Measurements from ENCODE around the gene STRN4. TPM values are rescaled to one million over a fixed set of nuclear protein-coding genes. Genes with fewer than 3 reads are reported as not detected.

Gene STRN4
- total RNA-seq, 1 donor from 2014 or later = 69.8 TPM

GRCh38 chr19:46689358-46689757, 56.9 kb downstream of the STRN4 start:
- Mint-ChIP-seq H3K27me3 (ENCODE audit: low read depth) (no peaks in the 10 kb centered on the region), H3K4me3 (ENCODE audit: unreplicated experiment) (no peak overlapping the region), H3K27ac (ENCODE audit: unreplicated experiment) (no peak overlapping the region), H3K9me3 (ENCODE audit: low read depth) (no peaks in the 10 kb centered on the region), H3K4me1 (ENCODE audit: low read depth) (no peaks in the 10 kb centered on the region), H3K36me3 (ENCODE audit: low read depth) (peaks cover 50% of the 10 kb centered on the region)
- no peak for TF ChIP-seq CTCF (IDR thresholded peaks at IDR 0.05)
- no peak for DNase-seq (ENCODE audit: low spot score)

- no peak overlapping the region for H3K4me3 Mint-ChIP-seq (ENCODE audit: unreplicated experiment)
- no peaks in the 10 kb centered on the region for H3K9me3 Mint-ChIP-seq (ENCODE audit: low read depth)
- H3K27me3 Mint-ChIP-seq (ENCODE audit: low read depth) = no peaks in the 10 kb centered on the region
- no peak overlapping the region for H3K27ac Mint-ChIP-seq (ENCODE audit: unreplicated experiment)
- peaks cover 45% of the 10 kb centered on the region for H3K36me3 Mint-ChIP-seq (ENCODE audit: low read depth)
- no peaks in the 10 kb centered on the region for H3K4me1 Mint-ChIP-seq (ENCODE audit: low read depth)
- DNase-seq (ENCODE audit: low spot score) = no peak
- TF ChIP-seq CTCF (IDR thresholded peaks at IDR 0.05) = no peak
These were observed 58.7 kb downstream of the STRN4 start for GRCh38 chr19:46687438-46688145.

GRCh38 chr19:46685189-46685588, 61.1 kb downstream of the STRN4 start:
- H3K27me3 Mint-ChIP-seq (ENCODE audit: low read depth) = no peaks in the 10 kb centered on the region
- peaks cover 24% of the 10 kb centered on the region for H3K36me3 Mint-ChIP-seq (ENCODE audit: low read depth)
- no peaks in the 10 kb centered on the region for H3K4me1 Mint-ChIP-seq (ENCODE audit: low read depth)
- TF ChIP-seq CTCF (IDR thresholded peaks at IDR 0.05) = no peak
- no peak overlapping the region for H3K27ac Mint-ChIP-seq (ENCODE audit: unreplicated experiment)
- DNase-seq (ENCODE audit: low spot score) = no peak
- H3K4me3 Mint-ChIP-seq (ENCODE audit: unreplicated experiment) = no peak overlapping the region
- no peaks in the 10 kb centered on the region for H3K9me3 Mint-ChIP-seq (ENCODE audit: low read depth)

GRCh38 chr19:46678110-46678732, 68.0 kb downstream of the STRN4 start:
- H3K4me1 Mint-ChIP-seq (ENCODE audit: low read depth) = no peaks in the 10 kb centered on the region
- no peak overlapping the region for H3K27ac Mint-ChIP-seq (ENCODE audit: unreplicated experiment)
- DNase-seq (ENCODE audit: low spot score) = no peak
- no peak for TF ChIP-seq CTCF (IDR thresholded peaks at IDR 0.05)
- peaks cover 37% of the 10 kb centered on the region for H3K36me3 Mint-ChIP-seq (ENCODE audit: low read depth)
- H3K9me3 Mint-ChIP-seq (ENCODE audit: low read depth) = no peaks in the 10 kb centered on the region
- H3K27me3 Mint-ChIP-seq (ENCODE audit: low read depth) = no peaks in the 10 kb centered on the region
- H3K4me3 Mint-ChIP-seq (ENCODE audit: unreplicated experiment) = no peak overlapping the region

GRCh38 chr19:46674416-46675178, 71.7 kb downstream of the STRN4 start:
- no peak for TF ChIP-seq CTCF (IDR thresholded peaks at IDR 0.05)
- Mint-ChIP-seq H3K4me3 (ENCODE audit: unreplicated experiment) (no peak overlapping the region), H3K36me3 (ENCODE audit: low read depth) (peaks cover 30% of the 10 kb centered on the region), H3K27ac (ENCODE audit: unreplicated experiment) (no peak overlapping the region), H3K9me3 (ENCODE audit: low read depth) (no peaks in the 10 kb centered on the region), H3K4me1 (ENCODE audit: low read depth) (peaks cover 5% of the 10 kb centered on the region), H3K27me3 (ENCODE audit: low read depth) (no peaks in the 10 kb centered on the region)
- DNase-seq (ENCODE audit: low spot score) = no peak
